ENCODE measurements around the gene CHRM3.

CHRM3 gene

DNA sequence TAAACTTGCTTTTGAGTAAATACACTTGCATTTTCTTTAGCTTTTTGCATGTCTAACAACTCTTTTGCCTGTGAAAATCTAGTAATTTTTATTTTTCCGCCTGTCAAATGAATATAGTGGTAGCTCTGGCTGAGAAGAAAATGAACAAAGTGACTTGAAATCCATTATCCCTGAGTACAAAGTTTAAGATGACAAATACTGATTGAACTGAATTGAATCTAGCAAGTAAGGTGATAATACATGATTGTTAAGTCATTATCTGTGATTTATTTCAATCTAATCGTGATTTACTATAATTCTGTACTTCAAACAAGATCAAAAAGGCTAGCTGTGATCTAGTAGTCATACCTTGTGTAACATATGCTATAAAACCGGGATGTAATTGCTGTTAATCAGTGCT, 42.8 kb downstream of the CHRM3 start:
- no peak overlapping the region for H3K27ac Mint-ChIP-seq
- DNase-seq (ENCODE audit: low spot score in 2 of 2) (no peak), ATAC-seq (no peak)
- H3K36me3 Mint-ChIP-seq, result no peaks in the 10 kb centered on the region
- no peak overlapping the region for H3K4me3 Mint-ChIP-seq
- H3K9me3 Mint-ChIP-seq, result no peaks in the 10 kb centered on the region
- H3K4me1 Mint-ChIP-seq, result no peaks in the 10 kb centered on the region

DNA sequence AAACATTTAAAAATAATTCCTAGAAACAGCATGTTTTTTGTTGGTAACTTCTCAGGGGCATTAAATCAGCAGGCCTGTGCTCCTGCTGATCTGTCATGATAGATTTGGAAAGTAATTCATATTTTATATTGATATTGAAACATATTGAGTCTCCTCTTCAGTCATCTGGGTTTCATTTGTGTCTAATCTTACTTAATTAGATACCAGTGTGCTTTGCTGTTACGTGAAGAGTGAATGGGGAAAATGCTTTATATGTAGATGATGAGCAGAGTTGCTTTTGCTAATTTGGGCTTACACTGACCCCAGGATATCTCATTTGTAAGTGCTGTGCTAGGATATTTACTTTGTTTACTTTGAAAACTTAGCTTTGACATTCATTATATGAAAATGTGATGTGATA, 45.9 kb downstream of the CHRM3 start:
- DNase-seq (ENCODE audit: low spot score in 2 of 2) (no peak), ATAC-seq (no peak)
- H3K4me1 Mint-ChIP-seq, result no peaks in the 10 kb centered on the region
- H3K9me3 Mint-ChIP-seq, result no peaks in the 10 kb centered on the region
- H3K36me3 Mint-ChIP-seq, result no peaks in the 10 kb centered on the region
- H3K27ac Mint-ChIP-seq, result no peak overlapping the region
- H3K4me3 Mint-ChIP-seq, result no peak overlapping the region

GRCh38 chr1:239434181-239434580, 47.8 kb downstream of the CHRM3 start:
- H3K9me3 Mint-ChIP-seq, result no peaks in the 10 kb centered on the region
- ATAC-seq (no peak), DNase-seq (ENCODE audit: low spot score in 2 of 2) (no peak)
- H3K27ac Mint-ChIP-seq, result no peak overlapping the region
- no peaks in the 10 kb centered on the region for H3K4me1 Mint-ChIP-seq
- no peaks in the 10 kb centered on the region for H3K36me3 Mint-ChIP-seq
- H3K4me3 Mint-ChIP-seq, result no peak overlapping the region
